ENCODE results near the gene LCN9.

The LCN9 gene

DNA sequence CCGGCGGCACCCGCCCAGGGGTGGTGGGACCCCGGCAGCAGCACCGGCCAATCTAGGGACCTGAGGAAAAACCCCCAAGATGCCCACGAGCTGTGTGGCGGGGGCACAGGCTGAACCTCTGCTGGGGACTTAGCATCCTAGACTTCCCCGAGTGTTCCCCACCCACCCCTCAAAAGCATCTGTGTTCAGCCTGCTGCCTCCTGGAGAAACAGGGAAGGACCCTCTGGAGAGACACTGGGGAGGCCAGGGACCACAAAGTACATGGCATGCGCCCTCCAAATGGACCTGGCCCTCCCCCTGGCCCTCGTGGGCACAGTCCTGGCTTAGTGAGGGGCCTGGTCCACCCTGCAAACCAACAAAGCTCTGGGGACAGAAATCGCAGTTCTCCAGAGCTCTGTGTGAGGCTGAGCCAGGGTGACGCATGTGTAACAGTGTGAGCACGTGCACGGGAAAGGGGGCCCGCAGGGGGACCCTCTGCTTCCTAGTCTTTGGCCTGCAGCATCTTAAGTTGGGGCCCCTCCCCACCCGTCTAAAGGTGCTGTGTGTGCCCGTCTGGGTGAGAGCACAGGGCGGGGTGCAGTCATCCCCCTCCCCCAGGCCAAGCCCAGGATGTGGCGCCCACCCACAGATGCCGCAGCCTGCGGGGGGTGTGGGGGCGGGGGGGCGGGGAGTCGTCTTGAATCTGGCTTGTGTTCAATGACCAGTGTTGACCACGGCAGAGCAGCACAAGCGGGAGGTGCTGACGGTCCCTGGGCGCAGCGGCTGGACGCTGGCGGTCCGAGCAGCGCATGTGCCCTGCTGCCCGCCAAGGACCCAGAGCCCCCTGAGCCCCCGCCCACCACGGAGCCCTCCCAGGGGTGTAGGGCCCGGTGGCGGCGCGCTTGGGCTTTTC lies 38.2 kb downstream of the LCN9 start:
- no peak for DNase-seq

DNA sequence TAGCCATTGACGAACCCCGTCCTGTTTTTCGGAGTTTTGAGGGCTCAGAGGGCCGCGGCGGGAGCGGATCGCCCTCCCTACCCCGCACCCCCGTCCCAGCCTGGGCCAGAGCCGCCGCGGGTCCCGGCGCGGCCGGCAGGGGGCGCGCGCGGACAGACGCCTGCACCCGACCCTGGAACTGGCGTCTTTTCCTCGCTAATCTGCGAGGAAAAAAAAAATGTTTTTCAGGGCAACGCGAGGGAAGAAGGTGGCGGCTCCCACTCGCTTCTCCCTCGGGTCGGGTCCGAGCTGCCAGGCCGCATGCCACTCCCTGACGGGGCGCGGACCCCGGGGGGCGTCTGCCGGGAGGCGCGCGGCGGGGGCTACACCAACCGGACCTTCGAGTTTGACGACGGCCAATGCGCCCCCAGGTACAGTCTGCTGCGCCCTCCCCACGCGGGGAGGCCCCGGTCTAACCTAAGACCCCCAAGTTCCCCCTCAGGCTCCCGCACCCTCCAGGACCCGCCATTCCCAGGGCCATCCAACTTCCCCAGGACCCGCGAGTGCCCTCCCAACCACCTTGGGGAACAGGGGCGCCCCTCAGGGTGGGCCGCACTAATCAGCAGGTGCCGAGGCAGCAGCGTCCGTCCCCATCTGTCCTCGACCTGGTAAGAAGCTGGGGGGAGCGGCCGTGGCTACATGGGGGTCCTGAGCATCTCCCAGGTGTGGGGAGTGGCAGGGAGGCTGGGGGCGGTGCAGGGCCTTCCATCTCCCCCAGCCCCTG lies 39.0 kb downstream of the LCN9 start, which contains the start of gene KCNT1:
Gene KCNT1 (plus strand): TSS at position 227 of the 763 bp plus-strand sequence. CDS start 74 bp downstream, at position 301.
- DNase-seq: peak; percentile 12

- DNase-seq: no peak
Measured at GRCh38 chr9:135703726-135704125, 40.6 kb downstream of the LCN9 start.

DNA sequence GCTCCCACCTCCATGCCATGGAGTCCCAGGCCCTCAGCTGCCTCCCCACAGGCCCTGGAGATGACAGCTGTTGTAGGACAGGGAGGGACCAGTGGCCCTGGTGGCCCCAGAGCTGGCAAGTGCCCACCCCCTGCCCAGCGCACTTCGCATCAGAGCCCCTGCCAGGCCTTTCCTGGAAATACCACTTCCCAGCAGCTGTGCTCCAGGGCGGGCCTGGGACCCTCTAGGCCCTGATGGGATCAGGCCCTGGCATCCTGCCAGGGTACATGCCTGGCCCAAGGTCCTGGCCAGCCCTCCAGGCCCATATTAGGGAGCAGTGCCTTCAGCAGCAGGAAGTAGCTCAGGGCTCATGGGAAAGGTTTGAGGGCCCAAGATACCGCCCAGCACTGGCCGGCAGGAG lies 41.4 kb downstream of the LCN9 start:
- DNase-seq: no peak

- no peak for DNase-seq
Measured at GRCh38 chr9:135705376-135705775, 42.3 kb downstream of the LCN9 start.

DNA sequence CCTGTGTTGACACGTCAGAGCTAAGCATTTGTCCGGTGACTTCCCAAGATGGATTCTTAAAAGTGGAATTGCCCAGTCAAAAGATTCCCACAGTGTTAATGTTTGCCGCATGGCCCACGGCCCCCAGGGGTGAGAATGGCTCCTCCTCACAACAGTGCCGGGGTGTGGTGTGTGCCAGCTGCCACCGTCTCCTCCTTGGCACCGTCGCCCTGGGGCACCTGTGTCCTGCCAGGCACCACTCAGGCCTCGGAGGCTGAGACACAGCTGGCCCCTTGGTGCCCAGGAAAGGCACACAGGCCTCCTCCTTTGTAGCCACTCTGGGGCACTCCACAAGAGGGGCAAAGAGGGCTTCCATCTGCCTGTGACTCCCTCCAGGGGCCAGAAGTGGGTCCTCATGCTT lies 43.2 kb downstream of the LCN9 start:
- no peak for DNase-seq

- no peak for DNase-seq
Measured at GRCh38 chr9:135707252-135708138, 44.4 kb downstream of the LCN9 start.

GRCh38 chr9:135708164-135708563 lies 45.1 kb downstream of the LCN9 start:
- no peak for DNase-seq

DNA sequence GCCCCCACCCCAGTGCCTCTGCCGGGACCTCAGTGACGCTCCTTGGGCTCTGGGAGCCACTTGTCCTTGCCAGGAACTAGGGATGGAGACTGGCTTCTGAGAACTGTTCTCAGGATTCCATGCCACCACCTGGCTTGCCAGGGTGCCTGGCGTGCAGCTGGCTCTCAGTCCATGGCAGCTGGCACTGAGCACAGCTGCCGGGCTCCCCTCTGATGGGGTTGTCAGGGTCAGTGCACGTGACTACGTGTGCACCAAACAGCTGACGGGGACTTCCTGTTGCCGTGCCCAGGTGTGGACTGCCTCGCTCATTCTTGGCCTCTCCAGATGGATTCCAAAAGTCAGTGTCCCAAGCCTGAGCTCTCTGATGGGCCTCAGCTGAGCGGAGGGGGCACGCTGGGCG lies 48.3 kb downstream of the LCN9 start:
- DNase-seq: no peak

DNA sequence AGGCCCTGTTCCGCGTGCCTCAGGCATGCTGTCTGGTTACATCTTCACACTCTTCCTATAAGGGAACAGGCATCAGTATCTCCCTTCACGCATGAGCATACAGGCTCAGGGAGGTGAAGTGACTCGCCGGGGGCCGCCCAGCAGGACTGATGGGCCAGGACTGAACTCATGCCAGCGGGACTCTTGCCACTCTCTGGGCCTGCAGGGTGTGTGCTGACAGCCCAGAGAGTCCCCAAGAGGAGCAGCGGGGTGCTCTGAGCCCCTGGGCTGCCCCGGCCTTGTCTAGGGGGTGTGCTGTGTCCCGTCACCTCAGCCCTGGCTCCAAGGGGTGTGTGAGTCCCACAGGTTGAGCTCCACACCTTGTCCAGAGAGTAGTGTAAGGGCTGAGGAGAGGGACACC lies 48.8 kb downstream of the LCN9 start:
- DNase-seq: no peak

DNA sequence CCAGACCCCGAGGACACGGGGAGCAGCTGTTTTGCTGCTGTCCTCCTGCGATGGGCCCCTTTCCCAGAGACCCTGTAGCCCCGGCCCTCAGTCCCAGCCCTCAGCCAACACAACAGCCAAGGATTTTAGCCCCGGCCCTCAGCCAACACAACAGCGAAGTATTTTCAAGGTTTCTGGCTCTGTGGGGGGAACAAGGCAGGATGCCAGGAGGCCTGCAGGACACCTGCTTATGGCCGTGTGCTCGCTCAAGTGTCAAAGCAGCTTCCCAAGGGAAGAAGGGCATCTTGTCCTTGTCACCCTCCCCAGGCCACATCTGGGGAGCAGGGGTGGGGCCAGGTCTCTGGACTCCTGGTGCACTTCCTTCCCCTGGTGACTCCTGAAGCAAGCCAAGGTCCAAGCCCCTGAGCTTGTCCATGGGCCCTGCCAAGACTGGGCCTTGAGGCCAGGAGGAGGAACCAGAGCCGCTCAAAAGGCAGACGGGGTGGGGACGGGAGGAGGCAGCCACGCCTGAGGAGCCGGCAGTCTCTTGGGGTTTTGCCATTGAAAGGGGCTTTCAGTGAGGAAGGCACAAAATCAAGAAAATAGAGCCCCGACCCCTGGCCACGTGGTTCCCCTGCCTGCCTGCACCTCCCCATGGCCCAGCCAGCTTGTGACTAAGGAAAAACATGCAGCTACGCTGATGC lies 49.6 kb downstream of the LCN9 start:
- no peak for DNase-seq

DNA sequence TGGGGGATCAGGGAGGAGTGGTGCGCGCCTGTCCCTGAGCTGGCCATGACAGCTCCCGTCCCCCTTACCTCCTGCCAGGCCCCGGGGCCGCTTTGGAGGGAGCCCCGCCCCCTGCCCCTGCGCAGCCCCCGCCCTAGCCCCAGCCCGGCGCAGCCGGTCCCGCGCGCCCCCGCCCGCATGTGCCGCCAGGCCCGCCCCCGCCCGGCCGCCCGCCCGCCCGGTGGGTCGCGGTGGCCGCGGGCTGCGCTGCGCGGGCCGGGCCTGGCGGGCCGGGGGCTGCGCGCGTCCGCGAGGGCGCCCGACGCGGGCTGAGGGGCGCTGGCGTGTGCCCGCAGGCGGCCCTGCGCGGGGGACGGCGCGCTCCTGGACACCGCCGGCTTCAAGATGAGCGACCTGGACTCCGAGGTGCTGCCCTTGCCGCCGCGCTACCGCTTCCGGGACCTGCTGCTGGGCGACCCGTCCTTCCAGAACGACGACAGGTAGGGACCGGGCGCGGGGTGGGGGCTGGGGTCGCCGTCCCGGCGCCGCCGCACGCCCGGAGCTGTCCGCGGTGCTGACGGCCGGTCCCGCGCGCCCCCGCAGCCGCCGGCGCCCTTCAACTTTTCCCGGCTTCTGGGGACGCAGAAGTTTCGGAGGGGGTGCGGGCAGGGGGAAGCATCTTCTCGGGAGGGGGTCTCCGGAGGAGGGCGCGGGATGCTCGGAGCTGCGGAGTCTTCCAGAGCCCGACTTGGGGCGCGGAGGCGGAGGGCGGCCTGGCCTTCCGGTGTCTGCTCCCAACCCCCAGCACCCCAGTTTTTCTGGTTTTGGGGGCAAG lies 51.3 kb downstream of the LCN9 start:
- no peak for DNase-seq

DNA sequence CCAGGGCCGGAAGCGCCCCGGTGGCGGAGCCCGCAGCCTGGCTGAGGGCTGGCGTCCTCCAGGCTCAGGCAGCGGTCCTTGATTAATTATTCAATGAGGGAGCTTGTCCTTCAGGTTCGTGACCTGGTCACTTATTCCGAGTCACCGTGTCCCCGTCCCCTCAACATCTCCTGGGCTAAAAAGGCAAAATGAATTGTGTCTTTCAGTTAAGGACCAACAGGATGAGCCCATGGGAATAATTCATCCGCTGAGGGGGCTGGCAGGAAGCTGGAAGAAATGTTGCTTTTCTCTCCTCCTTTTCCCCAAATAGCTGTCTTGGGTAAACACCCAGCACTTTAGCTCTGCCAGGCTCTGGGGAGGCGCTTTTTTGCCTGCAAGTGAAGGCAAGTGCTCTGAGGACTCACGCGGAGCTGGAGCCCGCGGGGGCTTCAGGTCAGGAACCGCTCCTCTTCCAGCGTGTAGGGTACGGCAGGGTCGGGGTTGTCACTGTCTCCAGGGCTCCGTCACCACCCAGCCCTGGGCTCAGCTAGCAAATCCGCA lies 52.0 kb downstream of the LCN9 start:
- no peak for DNase-seq

DNA sequence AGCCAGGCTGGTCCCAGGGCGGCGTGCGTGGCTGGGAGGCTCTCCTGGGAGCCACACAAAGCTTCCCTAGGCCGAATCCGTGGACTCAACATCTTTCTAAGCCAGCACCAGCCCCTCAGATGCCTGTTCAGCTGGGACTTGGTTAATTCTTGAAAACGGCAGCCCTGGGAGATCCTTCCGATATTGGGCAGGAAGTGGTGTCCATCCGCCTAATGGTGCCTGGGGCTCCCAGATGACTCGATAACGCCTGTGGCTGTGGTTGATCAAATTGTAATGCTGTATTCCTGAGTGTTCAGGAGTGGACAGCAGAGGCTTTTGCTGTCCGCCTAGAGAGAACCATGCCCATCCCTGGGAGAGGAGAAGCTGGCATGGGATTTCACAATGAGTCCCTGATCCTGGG lies 52.9 kb downstream of the LCN9 start:
- DNase-seq: no peak

Data from HCEC 1CT (cell line).